ENCODE data around the gene EPHB4. TPM values are rescaled to one million over a fixed set of nuclear protein-coding genes. Genes with fewer than 3 reads are reported as not detected.

The EPHB4 gene
- total RNA-seq, 1 donor from 2014 or later: 127 TPM

DNA sequence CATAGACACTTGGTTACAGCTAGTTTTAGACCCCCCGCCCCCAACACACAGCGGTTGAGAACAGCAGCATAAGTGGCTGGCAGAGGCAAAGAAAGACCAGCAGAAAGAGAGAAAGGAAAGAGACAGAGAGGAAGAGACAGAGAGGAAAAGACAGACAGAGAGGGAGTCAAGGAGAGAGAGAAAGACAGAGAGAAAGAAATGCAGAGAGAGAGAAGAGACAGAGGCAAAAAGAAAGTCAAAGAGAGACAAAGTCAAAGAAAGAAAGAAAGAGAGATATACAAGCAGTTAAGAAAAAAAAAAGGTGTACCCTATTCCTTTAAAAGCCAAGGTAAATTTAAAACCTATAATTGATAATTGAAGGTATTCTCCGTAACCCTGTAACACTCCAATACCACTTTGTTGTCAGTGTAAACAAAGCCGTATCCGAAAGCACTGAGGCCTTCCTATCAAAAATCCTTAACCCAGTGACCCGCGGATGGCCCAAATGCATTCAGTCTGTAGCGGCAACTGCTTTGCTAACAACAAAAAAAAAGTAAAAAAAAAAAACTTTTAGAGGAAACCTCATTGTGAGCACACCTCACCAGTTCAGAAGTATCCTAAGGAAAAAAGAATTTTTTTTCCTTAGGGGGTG lies 13.3 kb upstream of the EPHB4 start:
- H3K9me3 Mint-ChIP-seq: no peaks in the 10 kb centered on the region
- peaks cover 26% of the 10 kb centered on the region for H3K4me1 Mint-ChIP-seq
- H3K4me3 Mint-ChIP-seq: no peak overlapping the region
- no peaks in the 10 kb centered on the region for H3K27me3 Mint-ChIP-seq (ENCODE audit: low read depth)
- H3K27ac Mint-ChIP-seq: no peak overlapping the region
- TF ChIP-seq, protein P1, sequence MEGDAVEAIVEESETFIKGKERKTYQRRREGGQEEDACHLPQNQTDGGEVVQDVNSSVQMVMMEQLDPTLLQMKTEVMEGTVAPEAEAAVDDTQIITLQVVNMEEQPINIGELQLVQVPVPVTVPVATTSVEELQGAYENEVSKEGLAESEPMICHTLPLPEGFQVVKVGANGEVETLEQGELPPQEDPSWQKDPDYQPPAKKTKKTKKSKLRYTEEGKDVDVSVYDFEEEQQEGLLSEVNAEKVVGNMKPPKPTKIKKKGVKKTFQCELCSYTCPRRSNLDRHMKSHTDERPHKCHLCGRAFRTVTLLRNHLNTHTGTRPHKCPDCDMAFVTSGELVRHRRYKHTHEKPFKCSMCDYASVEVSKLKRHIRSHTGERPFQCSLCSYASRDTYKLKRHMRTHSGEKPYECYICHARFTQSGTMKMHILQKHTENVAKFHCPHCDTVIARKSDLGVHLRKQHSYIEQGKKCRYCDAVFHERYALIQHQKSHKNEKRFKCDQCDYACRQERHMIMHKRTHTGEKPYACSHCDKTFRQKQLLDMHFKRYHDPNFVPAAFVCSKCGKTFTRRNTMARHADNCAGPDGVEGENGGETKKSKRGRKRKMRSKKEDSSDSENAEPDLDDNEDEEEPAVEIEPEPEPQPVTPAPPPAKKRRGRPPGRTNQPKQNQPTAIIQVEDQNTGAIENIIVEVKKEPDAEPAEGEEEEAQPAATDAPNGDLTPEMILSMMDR (IDR thresholded peaks at IDR 0.05; ENCODE audit: unreplicated experiment): no peak
- DNase-seq (ENCODE audit: low spot score in 2 of 2, unreplicated experiment in 2 of 2): no peak
- no peaks in the 10 kb centered on the region for H3K36me3 Mint-ChIP-seq

DNA sequence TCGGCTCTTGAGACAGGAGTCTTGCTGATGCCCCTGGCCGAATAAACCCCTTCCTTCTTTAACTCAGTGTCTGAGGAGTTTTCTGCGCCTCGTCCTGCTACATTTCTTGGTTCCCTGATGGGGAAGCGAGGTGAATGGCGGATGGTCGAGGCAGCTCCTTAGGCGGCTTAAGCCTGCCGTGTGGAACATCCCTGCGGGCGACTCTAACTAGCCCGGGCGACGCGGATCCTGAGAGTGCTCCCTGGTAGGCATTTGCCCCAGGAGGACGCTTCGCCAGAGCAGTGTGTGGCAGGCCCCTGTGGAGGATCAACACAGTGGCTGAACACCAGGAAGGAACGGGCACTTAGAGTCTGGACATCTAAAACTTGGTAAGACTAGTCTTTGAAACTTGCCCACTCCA lies 12.0 kb upstream of the EPHB4 start:
- Mint-ChIP-seq H3K27ac (no peak overlapping the region), H3K36me3 (no peaks in the 10 kb centered on the region), H3K4me3 (no peak overlapping the region), H3K4me1 (peaks cover 28% of the 10 kb centered on the region), H3K27me3 (ENCODE audit: low read depth) (no peaks in the 10 kb centered on the region), H3K9me3 (no peaks in the 10 kb centered on the region)
- no peak for DNase-seq (ENCODE audit: low spot score in 2 of 2, unreplicated experiment in 2 of 2)
- TF ChIP-seq, protein P1 (IDR thresholded peaks at IDR 0.05; ENCODE audit: unreplicated experiment): no peak

DNA sequence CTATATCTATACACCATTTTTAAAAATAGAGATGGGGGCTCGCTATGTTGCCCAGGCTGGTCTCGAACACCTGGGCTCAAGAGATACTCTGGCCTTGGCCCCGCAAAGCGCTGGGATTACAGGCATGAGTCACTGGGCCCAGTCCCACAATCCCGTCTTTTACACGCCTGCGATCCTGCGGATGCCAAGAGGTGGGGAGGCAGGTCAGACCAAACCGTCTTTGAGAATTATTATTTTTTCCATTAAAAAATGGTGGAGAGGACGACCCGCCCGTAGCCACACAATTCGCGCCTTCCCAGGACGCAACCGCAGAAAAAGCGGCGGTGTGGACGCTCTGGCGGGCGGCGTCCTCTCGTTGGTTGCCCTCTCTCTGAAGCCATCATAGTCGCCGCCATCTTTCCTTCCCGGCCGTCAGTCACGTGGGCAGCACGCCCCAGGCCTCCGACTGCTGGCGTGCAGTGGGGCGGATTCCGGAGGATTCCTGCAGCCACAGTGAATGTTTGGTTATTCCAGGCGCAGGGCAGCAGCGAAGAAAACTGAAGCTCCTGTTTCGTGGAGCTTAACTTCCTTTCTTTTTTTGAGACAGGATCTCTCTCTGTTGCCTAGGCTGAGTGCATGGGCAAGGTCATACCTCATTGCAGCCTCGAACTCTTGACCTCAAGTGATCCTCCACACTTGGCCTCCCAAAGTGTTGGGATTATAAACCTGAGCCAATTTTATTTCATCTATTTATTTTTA lies 9.9 kb upstream of the EPHB4 start:
- TF ChIP-seq, protein P1 (IDR thresholded peaks at IDR 0.05; ENCODE audit: unreplicated experiment): no peak
- Mint-ChIP-seq H3K9me3 (no peaks in the 10 kb centered on the region), H3K27me3 (ENCODE audit: low read depth) (no peaks in the 10 kb centered on the region), H3K36me3 (no peaks in the 10 kb centered on the region), H3K4me1 (peaks cover 29% of the 10 kb centered on the region), H3K27ac (peak overlapping the region; percentile 96), H3K4me3 (peak overlapping the region; percentile 67)
- DNase-seq (ENCODE audit: low spot score in 2 of 2, unreplicated experiment in 2 of 2): peak; percentile 79 to 86

DNA sequence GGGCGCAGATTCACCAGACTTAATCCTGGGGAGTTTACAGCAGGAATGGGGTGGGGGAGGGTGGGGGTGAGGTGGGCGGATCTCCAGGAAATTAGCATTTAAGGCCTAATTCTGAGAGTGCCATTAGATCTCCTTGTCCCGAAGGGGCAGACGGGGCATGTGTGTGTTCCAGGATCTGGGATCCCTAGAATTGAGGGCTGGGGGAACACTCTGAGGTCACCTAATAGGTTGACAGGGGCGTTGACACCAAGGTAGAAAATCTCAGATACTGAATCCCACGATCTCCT lies 9.4 kb upstream of the EPHB4 start:
- Mint-ChIP-seq H3K4me3 (peak overlapping the region; percentile 67), H3K27ac (peak overlapping the region; percentile 98), H3K36me3 (no peaks in the 10 kb centered on the region), H3K27me3 (ENCODE audit: low read depth) (no peaks in the 10 kb centered on the region), H3K4me1 (peaks cover 29% of the 10 kb centered on the region), H3K9me3 (no peaks in the 10 kb centered on the region)
- no peak for DNase-seq (ENCODE audit: low spot score in 2 of 2, unreplicated experiment in 2 of 2)
- TF ChIP-seq, protein P1 (IDR thresholded peaks at IDR 0.05; ENCODE audit: unreplicated experiment): no peak

DNA sequence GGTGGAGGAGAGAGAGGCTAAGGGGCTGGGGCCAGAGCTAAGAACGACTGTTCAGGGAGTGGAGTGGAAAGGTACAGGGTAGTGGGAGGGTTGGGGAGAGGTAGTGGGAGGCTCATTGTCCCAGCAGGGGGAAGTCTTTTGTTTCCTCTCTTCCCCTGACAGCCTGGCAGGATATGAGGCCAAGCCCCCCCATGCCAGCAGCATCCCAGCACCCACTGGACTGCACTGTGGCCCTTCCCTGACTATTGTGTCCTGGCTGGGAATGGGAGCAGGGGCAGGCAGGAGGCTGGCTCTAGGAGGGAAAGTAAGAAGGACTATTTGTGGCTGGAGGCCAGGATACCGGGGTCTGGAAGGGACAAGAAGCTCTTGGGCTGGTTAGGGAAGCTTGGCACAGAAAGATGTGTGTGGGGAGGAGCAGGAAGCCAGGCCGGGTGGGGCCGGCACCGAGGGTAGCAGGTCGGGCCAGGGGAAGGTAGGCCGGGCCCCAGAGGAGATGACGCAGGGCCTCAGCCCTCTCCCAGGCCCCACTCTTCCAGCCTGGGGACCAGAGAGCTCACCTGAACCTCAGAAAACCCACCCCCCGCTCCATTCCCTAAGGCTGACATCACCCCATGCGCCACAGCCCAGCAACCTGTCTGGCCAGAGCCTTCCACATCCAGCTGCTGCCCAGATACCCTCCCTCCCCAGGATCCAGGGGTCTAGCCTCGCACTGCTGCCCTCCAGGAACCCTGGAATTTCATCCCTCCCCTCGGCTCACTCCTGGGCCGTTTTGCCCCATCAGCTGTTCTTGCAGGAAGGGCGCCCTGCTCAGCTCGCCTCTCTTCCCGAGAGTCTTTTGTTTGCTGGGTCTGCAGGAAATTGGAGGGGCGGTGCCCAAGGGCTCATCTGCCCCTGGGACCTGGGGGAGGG lies 8.8 kb upstream of the EPHB4 start:
- Mint-ChIP-seq H3K27ac (peak overlapping the region; percentile 98), H3K4me1 (peaks cover 29% of the 10 kb centered on the region), H3K9me3 (no peaks in the 10 kb centered on the region), H3K36me3 (no peaks in the 10 kb centered on the region), H3K27me3 (ENCODE audit: low read depth) (no peaks in the 10 kb centered on the region), H3K4me3 (peak overlapping the region; percentile 41)
- TF ChIP-seq, protein P1 (IDR thresholded peaks at IDR 0.05; ENCODE audit: unreplicated experiment): no peak
- peak in 1 of 2 experiments; percentile 66 for DNase-seq (ENCODE audit: low spot score in 2 of 2, unreplicated experiment in 2 of 2)
